Measurements from ENCODE around the gene DMXL1.

DNA sequence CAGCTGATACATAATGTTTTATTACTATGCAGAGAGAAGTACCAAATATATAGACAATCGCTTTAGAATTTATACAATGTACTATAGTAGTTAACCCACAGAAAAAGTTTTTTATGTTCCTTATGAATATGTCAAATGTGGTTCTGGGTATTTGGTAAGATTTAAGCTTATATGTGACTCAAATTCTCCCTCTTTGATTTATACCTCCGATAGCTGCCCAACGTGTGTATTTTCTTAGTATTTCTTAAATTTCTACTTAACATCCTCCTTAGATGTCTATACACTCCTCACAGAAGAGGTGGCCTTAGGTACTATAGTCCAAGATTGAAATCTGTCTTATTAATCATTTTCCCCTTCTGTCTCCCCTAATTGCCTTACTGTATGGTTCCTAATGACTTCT, 146.3 kb downstream of the DMXL1 start:
- TF ChIP-seq, protein P1, sequence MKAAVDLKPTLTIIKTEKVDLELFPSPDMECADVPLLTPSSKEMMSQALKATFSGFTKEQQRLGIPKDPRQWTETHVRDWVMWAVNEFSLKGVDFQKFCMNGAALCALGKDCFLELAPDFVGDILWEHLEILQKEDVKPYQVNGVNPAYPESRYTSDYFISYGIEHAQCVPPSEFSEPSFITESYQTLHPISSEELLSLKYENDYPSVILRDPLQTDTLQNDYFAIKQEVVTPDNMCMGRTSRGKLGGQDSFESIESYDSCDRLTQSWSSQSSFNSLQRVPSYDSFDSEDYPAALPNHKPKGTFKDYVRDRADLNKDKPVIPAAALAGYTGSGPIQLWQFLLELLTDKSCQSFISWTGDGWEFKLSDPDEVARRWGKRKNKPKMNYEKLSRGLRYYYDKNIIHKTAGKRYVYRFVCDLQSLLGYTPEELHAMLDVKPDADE (IDR thresholded peaks at IDR 0.05) = no peak
- TF ChIP-seq EZH2 (IDR thresholded peaks at IDR 0.05; ENCODE audit: low read depth, unreplicated experiment) (no peak), EZH2phosphoT487 (IDR thresholded peaks at IDR 0.05; ENCODE audit: unreplicated experiment) (no peak), POLR2AphosphoS5 (IDR thresholded peaks at IDR 0.05; ENCODE audit: low read depth) (no peak), CREB1 (CRISPR knock-in tag; IDR thresholded peaks at IDR 0.05; ENCODE audit: low read depth) (no peak), JUNB (IDR thresholded peaks at IDR 0.05; ENCODE audit: unreplicated experiment) (no peak), ZNF331 (CRISPR knock-in tag; IDR thresholded peaks at IDR 0.05; ENCODE audit: low read depth) (no peak), ZNF114 (CRISPR knock-in tag; IDR thresholded peaks at IDR 0.05) (no peak), STAT1 (IDR thresholded peaks at IDR 0.05; ENCODE audit: unreplicated experiment) (no peak), NANOG (IDR thresholded peaks at IDR 0.05; ENCODE audit: borderline replicate concordance) (no peak)
- TF ChIP-seq, protein P2, sequence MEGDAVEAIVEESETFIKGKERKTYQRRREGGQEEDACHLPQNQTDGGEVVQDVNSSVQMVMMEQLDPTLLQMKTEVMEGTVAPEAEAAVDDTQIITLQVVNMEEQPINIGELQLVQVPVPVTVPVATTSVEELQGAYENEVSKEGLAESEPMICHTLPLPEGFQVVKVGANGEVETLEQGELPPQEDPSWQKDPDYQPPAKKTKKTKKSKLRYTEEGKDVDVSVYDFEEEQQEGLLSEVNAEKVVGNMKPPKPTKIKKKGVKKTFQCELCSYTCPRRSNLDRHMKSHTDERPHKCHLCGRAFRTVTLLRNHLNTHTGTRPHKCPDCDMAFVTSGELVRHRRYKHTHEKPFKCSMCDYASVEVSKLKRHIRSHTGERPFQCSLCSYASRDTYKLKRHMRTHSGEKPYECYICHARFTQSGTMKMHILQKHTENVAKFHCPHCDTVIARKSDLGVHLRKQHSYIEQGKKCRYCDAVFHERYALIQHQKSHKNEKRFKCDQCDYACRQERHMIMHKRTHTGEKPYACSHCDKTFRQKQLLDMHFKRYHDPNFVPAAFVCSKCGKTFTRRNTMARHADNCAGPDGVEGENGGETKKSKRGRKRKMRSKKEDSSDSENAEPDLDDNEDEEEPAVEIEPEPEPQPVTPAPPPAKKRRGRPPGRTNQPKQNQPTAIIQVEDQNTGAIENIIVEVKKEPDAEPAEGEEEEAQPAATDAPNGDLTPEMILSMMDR (conservative IDR thresholded peaks at IDR 0.05; ENCODE audit: low read depth in 2 of 2) = no peak
- TF ChIP-seq, protein P3, sequence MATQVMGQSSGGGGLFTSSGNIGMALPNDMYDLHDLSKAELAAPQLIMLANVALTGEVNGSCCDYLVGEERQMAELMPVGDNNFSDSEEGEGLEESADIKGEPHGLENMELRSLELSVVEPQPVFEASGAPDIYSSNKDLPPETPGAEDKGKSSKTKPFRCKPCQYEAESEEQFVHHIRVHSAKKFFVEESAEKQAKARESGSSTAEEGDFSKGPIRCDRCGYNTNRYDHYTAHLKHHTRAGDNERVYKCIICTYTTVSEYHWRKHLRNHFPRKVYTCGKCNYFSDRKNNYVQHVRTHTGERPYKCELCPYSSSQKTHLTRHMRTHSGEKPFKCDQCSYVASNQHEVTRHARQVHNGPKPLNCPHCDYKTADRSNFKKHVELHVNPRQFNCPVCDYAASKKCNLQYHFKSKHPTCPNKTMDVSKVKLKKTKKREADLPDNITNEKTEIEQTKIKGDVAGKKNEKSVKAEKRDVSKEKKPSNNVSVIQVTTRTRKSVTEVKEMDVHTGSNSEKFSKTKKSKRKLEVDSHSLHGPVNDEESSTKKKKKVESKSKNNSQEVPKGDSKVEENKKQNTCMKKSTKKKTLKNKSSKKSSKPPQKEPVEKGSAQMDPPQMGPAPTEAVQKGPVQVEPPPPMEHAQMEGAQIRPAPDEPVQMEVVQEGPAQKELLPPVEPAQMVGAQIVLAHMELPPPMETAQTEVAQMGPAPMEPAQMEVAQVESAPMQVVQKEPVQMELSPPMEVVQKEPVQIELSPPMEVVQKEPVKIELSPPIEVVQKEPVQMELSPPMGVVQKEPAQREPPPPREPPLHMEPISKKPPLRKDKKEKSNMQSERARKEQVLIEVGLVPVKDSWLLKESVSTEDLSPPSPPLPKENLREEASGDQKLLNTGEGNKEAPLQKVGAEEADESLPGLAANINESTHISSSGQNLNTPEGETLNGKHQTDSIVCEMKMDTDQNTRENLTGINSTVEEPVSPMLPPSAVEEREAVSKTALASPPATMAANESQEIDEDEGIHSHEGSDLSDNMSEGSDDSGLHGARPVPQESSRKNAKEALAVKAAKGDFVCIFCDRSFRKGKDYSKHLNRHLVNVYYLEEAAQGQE (IDR thresholded peaks at IDR 0.05; ENCODE audit: unreplicated experiment) = no peak
- TF ChIP-seq, protein P4, sequence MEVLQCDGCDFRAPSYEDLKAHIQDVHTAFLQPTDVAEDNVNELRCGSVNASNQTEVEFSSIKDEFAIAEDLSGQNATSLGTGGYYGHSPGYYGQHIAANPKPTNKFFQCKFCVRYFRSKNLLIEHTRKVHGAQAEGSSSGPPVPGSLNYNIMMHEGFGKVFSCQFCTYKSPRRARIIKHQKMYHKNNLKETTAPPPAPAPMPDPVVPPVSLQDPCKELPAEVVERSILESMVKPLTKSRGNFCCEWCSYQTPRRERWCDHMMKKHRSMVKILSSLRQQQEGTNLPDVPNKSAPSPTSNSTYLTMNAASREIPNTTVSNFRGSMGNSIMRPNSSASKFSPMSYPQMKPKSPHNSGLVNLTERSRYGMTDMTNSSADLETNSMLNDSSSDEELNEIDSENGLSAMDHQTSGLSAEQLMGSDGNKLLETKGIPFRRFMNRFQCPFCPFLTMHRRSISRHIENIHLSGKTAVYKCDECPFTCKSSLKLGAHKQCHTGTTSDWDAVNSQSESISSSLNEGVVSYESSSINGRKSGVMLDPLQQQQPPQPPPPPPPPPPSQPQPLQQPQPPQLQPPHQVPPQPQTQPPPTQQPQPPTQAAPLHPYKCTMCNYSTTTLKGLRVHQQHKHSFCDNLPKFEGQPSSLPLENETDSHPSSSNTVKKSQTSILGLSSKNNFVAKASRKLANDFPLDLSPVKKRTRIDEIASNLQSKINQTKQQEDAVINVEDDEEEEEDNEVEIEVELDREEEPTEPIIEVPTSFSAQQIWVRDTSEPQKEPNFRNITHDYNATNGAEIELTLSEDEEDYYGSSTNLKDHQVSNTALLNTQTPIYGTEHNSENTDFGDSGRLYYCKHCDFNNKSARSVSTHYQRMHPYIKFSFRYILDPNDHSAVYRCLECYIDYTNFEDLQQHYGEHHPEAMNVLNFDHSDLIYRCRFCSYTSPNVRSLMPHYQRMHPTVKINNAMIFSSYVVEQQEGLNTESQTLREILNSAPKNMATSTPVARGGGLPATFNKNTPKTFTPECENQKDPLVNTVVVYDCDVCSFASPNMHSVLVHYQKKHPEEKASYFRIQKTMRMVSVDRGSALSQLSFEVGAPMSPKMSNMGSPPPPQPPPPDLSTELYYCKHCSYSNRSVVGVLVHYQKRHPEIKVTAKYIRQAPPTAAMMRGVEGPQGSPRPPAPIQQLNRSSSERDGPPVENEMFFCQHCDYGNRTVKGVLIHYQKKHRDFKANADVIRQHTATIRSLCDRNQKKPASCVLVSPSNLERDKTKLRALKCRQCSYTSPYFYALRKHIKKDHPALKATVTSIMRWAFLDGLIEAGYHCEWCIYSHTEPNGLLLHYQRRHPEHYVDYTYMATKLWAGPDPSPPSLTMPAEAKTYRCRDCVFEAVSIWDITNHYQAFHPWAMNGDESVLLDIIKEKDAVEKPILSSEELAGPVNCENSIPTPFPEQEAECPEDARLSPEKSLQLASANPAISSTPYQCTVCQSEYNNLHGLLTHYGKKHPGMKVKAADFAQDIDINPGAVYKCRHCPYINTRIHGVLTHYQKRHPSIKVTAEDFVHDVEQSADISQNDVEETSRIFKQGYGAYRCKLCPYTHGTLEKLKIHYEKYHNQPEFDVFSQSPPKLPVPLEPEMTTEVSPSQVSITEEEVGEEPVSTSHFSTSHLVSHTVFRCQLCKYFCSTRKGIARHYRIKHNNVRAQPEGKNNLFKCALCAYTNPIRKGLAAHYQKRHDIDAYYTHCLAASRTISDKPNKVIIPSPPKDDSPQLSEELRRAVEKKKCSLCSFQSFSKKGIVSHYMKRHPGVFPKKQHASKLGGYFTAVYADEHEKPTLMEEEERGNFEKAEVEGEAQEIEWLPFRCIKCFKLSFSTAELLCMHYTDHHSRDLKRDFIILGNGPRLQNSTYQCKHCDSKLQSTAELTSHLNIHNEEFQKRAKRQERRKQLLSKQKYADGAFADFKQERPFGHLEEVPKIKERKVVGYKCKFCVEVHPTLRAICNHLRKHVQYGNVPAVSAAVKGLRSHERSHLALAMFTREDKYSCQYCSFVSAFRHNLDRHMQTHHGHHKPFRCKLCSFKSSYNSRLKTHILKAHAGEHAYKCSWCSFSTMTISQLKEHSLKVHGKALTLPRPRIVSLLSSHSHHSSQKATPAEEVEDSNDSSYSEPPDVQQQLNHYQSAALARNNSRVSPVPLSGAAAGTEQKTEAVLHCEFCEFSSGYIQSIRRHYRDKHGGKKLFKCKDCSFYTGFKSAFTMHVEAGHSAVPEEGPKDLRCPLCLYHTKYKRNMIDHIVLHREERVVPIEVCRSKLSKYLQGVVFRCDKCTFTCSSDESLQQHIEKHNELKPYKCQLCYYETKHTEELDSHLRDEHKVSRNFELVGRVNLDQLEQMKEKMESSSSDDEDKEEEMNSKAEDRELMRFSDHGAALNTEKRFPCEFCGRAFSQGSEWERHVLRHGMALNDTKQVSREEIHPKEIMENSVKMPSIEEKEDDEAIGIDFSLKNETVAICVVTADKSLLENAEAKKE (CRISPR knock-in tag; IDR thresholded peaks at IDR 0.05) = no peak
